8988T (cell line): Measurements from ENCODE around the gene CYB5B.

Experiments
- DNase-seq: peaks from one replicate; pipeline ENCODE4 v3.0.0; 2011

The CYB5B gene

GRCh38 chr16:69448470-69449193 is 24.2 kb downstream of the CYB5B start:
- DNase-seq: no peak

GRCh38 chr16:69451166-69451565 is 26.7 kb downstream of the CYB5B start:
- DNase-seq: no peak

- no peak for DNase-seq
These were observed 29.5 kb downstream of the CYB5B start for GRCh38 chr16:69453936-69454335.

GRCh38 chr16:69463876-69464275 is 39.5 kb downstream of the CYB5B start:
- DNase-seq: no peak

- no peak for DNase-seq
These were observed 40.8 kb downstream of the CYB5B start for GRCh38 chr16:69465083-69465721.

GRCh38 chr16:69465881-69466280 is 41.5 kb downstream of the CYB5B start:
- DNase-seq: no peak

- no peak for DNase-seq
These were observed 42.1 kb downstream of the CYB5B start for GRCh38 chr16:69466547-69466946.

- DNase-seq: no peak
These were observed 42.7 kb downstream of the CYB5B start for GRCh38 chr16:69467080-69467479.

- DNase-seq: no peak
These were observed 43.2 kb downstream of the CYB5B start for GRCh38 chr16:69467531-69468204.

GRCh38 chr16:69469807-69470561 is 45.6 kb downstream of the CYB5B start:
- DNase-seq: no peak

GRCh38 chr16:69471121-69471520 is 46.7 kb downstream of the CYB5B start:
- no peak for DNase-seq

GRCh38 chr16:69474408-69474807 is 50.0 kb downstream of the CYB5B start:
- no peak for DNase-seq

GRCh38 chr16:69476920-69477443 is 52.6 kb downstream of the CYB5B start:
- peak; percentile 35 for DNase-seq

- no peak for DNase-seq
These were observed 53.1 kb downstream of the CYB5B start for GRCh38 chr16:69477546-69477945.

GRCh38 chr16:69478685-69479084 is 54.3 kb downstream of the CYB5B start:
- DNase-seq: no peak

- no peak for DNase-seq
These were observed 55.4 kb downstream of the CYB5B start for GRCh38 chr16:69479775-69480174.

- DNase-seq: no peak
These were observed 57.5 kb downstream of the CYB5B start for GRCh38 chr16:69481901-69482341.

GRCh38 chr16:69482410-69482991 is 58.1 kb downstream of the CYB5B start:
- no peak for DNase-seq

GRCh38 chr16:69483611-69484010 is 59.2 kb downstream of the CYB5B start:
- no peak for DNase-seq

GRCh38 chr16:69485361-69485760 is 60.9 kb downstream of the CYB5B start:
- DNase-seq: no peak

GRCh38 chr16:69485816-69486215 is 61.4 kb downstream of the CYB5B start:
- DNase-seq: no peak

- DNase-seq: no peak
These were observed 61.9 kb downstream of the CYB5B start for GRCh38 chr16:69486272-69486671.

- DNase-seq: no peak
These were observed 62.3 kb downstream of the CYB5B start for GRCh38 chr16:69486724-69487123.
